GM18505 (cell line): ENCODE results near the gene SEMA3A.

Experiments
- ATAC-seq: cut with Tn5 transposase; IDR thresholded peaks from one replicate; pipeline ENCODE4 v1.9.1; 2021; ENCODE audit not compliant: unreplicated experiment
- POLR2A ChIP-seq: IDR thresholded peaks from 4 replicates; pipeline ENCODE4 v1.6.1; 2011; ENCODE audit warnings: borderline replicate concordance; ENCODE audit not compliant: insufficient read depth, insufficient read length; ENCODE audit errors: extremely low read depth

SEMA3A gene

GRCh38 chr7:83937930-83938329 is 256.7 kb downstream of the SEMA3A start:
- ATAC-seq, result no peak
- TF ChIP-seq POLR2A, result no peak

- no peak for TF ChIP-seq POLR2A
- ATAC-seq, result peak; percentile 85
These were observed 258.4 kb downstream of the SEMA3A start for GRCh38 chr7:83936056-83936708.

GRCh38 chr7:83934118-83934734 is 260.4 kb downstream of the SEMA3A start:
- no peak for ATAC-seq
- no peak for TF ChIP-seq POLR2A

GRCh38 chr7:83931968-83932367 is 262.6 kb downstream of the SEMA3A start:
- TF ChIP-seq POLR2A, result no peak

GRCh38 chr7:83930262-83930661 is 264.3 kb downstream of the SEMA3A start:
- no peak for ATAC-seq
- no peak for TF ChIP-seq POLR2A

More at GRCh38 chr7:83931968-83932367, 262.6 kb downstream of the SEMA3A start:
- no peak for ATAC-seq

GRCh38 chr7:83925860-83926259 is 268.7 kb downstream of the SEMA3A start:
- ATAC-seq, result peak; percentile 76

GRCh38 chr7:83921941-83922607 is 272.5 kb downstream of the SEMA3A start:
- no peak for ATAC-seq
- no peak for TF ChIP-seq POLR2A

More at GRCh38 chr7:83925860-83926259, 268.7 kb downstream of the SEMA3A start:
- no peak for TF ChIP-seq POLR2A

- no peak for TF ChIP-seq POLR2A
- no peak for ATAC-seq
These were observed 273.2 kb downstream of the SEMA3A start for GRCh38 chr7:83921271-83921940.

- no peak for ATAC-seq
- no peak for TF ChIP-seq POLR2A
These were observed 276.4 kb downstream of the SEMA3A start for GRCh38 chr7:83918142-83918541.

GRCh38 chr7:83913174-83913573 is 281.4 kb downstream of the SEMA3A start:
- ATAC-seq, result no peak
- no peak for TF ChIP-seq POLR2A

- TF ChIP-seq POLR2A, result no peak
- ATAC-seq, result no peak
These were observed 286.1 kb downstream of the SEMA3A start for GRCh38 chr7:83908526-83908925.
